Vagina (tissue), 2 donors: ENCODE measurements around the gene GDF3. TPM values are rescaled to one million over a fixed set of nuclear protein-coding genes. Genes with fewer than 3 reads are reported as not detected.
"Not testable (repeated sequence)": the region's sequence is repeated elsewhere in the genome, so short reads cannot be mapped to it uniquely, and the experiment has no call there.

Experiments
- DNase-seq, 2 donors: peaks; one replicate each; pipeline ENCODE4 v3.0.0-alpha.2; 2017; ENCODE audit errors: extremely low spot score in 2 of 2
- H3K27ac ChIP-seq: fragments of 200-600 bp; sonication (generic); one replicate; pipeline ENCODE4 v1.5.1; 2019
- H3K27me3 ChIP-seq: fragments of 200-600 bp; sonication (generic); one replicate; pipeline ENCODE4 v1.5.1; 2019
- H3K36me3 ChIP-seq, 2 donors: fragments of 200-600 bp; sonication (generic); one replicate each; pipeline ENCODE4 v1.5.1; 2017 to 2019
- H3K4me1 ChIP-seq: fragments of 200-600 bp; sonication (generic); one replicate; pipeline ENCODE4 v1.5.1; 2019
- H3K4me3 ChIP-seq, 2 donors: fragments of 200-600 bp; sonication (generic); 1 replicate in 1 of 2; 2 replicates in 1 of 2; pipeline ENCODE4 v1.5.1; 2016 to 2019
- H3K9me3 ChIP-seq: fragments of 200-600 bp; sonication (generic); one replicate; pipeline ENCODE4 v1.5.1; 2019
- CTCF ChIP-seq, 3 experiments: fragments of 450-650 bp in 2 of 3; fragments of 200-600 bp in 1 of 3; sonication (generic) in 1 of 3; IDR thresholded peaks; one replicate each; pipeline ENCODE4 v1.5.1; 2017 to 2019; ENCODE audit warnings: antibody characterized with exemption in 3 of 3, mild to moderate bottlenecking in 2 of 3, moderate library complexity in 2 of 3
- POLR2A ChIP-seq, 2 donors: fragments of 450-650 bp; IDR thresholded peaks; one replicate each; pipeline ENCODE4 v1.6.1; 2017; ENCODE audit warnings: antibody characterized with exemption in 2 of 2, mild to moderate bottlenecking in 2 of 2, moderate library complexity in 2 of 2
- POLR2AphosphoS5 ChIP-seq, 2 donors: sonication (generic); formaldehyde crosslinking; IDR thresholded peaks; one replicate each; pipeline ENCODE4 v1.9.0; 2017; ENCODE audit warnings: antibody characterized with exemption in 2 of 2, mild to moderate bottlenecking in 2 of 2, low read depth in 1 of 2; ENCODE audit not compliant: insufficient read depth in 1 of 2
- intact Hi-C: fragments of 100-400 bp; cut with DNase I; formaldehyde crosslinking; loops from one replicate; pipeline ENCODE4 v1.15.1; 2023
- total RNA-seq: library from RNA; depleted of rRNA; stranded (reverse); fragments of >200 nt; gene quantifications from one replicate; pipeline ENCODE4 v1.2.3, GENCODE V29; 2016

GDF3 gene
- total RNA-seq, 1 donor from 2014 or later, result not detected

DNA sequence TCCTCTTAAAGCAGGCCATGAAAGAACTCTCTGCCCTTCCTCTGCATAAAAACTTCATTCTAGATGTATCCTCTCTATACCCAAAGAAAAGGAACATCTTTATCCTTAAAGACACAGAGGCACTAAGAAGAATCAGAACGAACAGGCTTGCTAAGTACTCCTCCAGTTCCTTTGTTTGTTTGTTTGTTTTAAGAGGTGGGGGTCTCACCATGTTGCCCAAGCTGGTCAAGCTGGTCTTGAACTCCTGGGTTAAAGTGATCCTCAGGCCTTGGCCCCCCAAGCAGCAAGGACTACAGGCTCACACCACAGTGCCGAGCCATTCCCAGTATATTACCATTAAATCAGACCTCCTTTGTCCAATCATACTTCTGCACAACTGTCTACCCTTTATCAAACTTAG, 14.0 kb downstream of the GDF3 start:
- intact Hi-C loops, result no loop called here
- no peaks in the 10 kb centered on the region for H3K4me1 ChIP-seq
- no peak overlapping the region for H3K4me3 ChIP-seq
- DNase-seq, result no peak
- H3K27ac ChIP-seq, result no peak overlapping the region
- no peaks in the 10 kb centered on the region for H3K27me3 ChIP-seq
- no peaks in the 10 kb centered on the region for H3K9me3 ChIP-seq
- TF ChIP-seq POLR2AphosphoS5 (IDR thresholded peaks at IDR 0.05; ENCODE audit: insufficient read depth in 1 of 2, low read depth in 1 of 2), result no peak
- no peak for TF ChIP-seq POLR2A (IDR thresholded peaks at IDR 0.05)
- no peak for TF ChIP-seq CTCF (IDR thresholded peaks at IDR 0.05)
- H3K36me3 ChIP-seq, result no peaks in the 10 kb centered on the region

- H3K27ac ChIP-seq, result no peak overlapping the region
- no peak overlapping the region for H3K4me3 ChIP-seq
- H3K27me3 ChIP-seq, result no peaks in the 10 kb centered on the region
- intact Hi-C loops, result no loop called here
- no peak for TF ChIP-seq POLR2A (IDR thresholded peaks at IDR 0.05)
- TF ChIP-seq CTCF (IDR thresholded peaks at IDR 0.05), result no peak
- TF ChIP-seq POLR2AphosphoS5 (IDR thresholded peaks at IDR 0.05; ENCODE audit: insufficient read depth in 1 of 2, low read depth in 1 of 2), result no peak
- no peaks in the 10 kb centered on the region for H3K36me3 ChIP-seq
- no peak for DNase-seq
- H3K9me3 ChIP-seq, result no peaks in the 10 kb centered on the region
- no peaks in the 10 kb centered on the region for H3K4me1 ChIP-seq
Measured at GRCh38 chr12:7679251-7680045, 16.1 kb downstream of the GDF3 start.

DNA sequence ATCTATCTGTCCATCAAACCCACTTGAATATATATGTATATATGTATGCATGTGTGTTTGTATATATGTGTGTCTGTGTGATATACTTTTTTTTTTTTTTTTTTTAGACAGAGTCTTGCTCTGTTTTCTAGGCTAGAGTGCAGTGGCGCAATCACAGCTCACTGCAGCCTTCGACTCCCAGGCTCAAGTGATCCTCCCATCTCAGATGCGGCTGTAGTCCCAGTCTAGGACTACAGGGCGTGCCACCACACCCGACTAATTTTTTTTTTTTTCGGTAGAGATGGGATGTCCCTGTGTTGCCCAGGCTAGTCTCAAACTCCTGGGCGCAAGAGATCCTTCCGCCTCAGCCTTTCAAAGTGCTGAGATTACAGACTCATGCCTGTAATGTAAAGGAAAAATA, 16.8 kb downstream of the GDF3 start:
- H3K27ac ChIP-seq, result no peak overlapping the region
- TF ChIP-seq POLR2A (IDR thresholded peaks at IDR 0.05), result no peak
- no peak for TF ChIP-seq CTCF (IDR thresholded peaks at IDR 0.05)
- TF ChIP-seq POLR2AphosphoS5 (IDR thresholded peaks at IDR 0.05; ENCODE audit: insufficient read depth in 1 of 2, low read depth in 1 of 2), result no peak
- no peaks in the 10 kb centered on the region for H3K27me3 ChIP-seq
- H3K36me3 ChIP-seq, result no peaks in the 10 kb centered on the region
- H3K4me1 ChIP-seq, result no peaks in the 10 kb centered on the region
- no peak overlapping the region for H3K4me3 ChIP-seq
- DNase-seq, result no peak
- intact Hi-C loops, result no loop called here
- H3K9me3 ChIP-seq, result no peaks in the 10 kb centered on the region

GRCh38 chr12:7677432-7677888, 18.1 kb downstream of the GDF3 start:
- H3K4me3 ChIP-seq, intact Hi-C loops, H3K27me3 ChIP-seq, DNase-seq, H3K27ac ChIP-seq, H3K9me3 ChIP-seq, H3K4me1 ChIP-seq, H3K36me3 ChIP-seq: not testable (repeated sequence)

DNA sequence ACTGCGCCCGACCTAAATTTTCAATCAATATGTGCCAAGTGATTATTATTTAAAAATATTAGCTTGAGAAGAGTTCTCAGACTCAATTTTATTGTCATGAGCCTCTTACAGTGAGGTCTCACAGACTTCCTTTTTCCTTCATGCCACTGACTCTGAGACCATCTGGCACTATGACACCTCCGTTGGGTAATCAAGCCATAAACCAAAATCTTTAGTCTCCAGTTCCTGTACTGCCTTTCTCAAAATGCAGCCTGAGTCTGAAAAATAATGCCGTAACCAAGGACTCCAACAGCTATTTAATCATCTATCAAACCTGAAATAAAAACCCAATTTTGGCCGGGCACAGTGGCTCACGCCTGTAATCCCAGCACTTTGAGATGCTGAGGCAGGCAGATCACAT, 20.1 kb downstream of the GDF3 start:
- H3K4me3 ChIP-seq, H3K9me3 ChIP-seq, intact Hi-C loops, H3K4me1 ChIP-seq, H3K27me3 ChIP-seq, DNase-seq, H3K36me3 ChIP-seq, H3K27ac ChIP-seq: not testable (repeated sequence)

- H3K4me3 ChIP-seq, result no peak overlapping the region
- no peaks in the 10 kb centered on the region for H3K9me3 ChIP-seq
- no peak for DNase-seq
- no peak for TF ChIP-seq POLR2AphosphoS5 (IDR thresholded peaks at IDR 0.05; ENCODE audit: insufficient read depth in 1 of 2, low read depth in 1 of 2)
- TF ChIP-seq CTCF (IDR thresholded peaks at IDR 0.05), result no peak
- no peak for TF ChIP-seq POLR2A (IDR thresholded peaks at IDR 0.05)
- intact Hi-C loops, result no loop called here
- H3K27me3 ChIP-seq, result no peaks in the 10 kb centered on the region
- H3K4me1 ChIP-seq, result no peaks in the 10 kb centered on the region
- no peaks in the 10 kb centered on the region for H3K36me3 ChIP-seq
- H3K27ac ChIP-seq, result no peak overlapping the region
Measured at GRCh38 chr12:7668171-7668570, 27.4 kb downstream of the GDF3 start.
